Measurements from ENCODE around the gene ASCC1. TPM values are rescaled to one million over a fixed set of nuclear protein-coding genes. Genes with fewer than 3 reads are reported as not detected.
A peak's percentile ranks its signal among the peaks of the same experiment; 100 is the strongest.

Gene ASCC1
- total RNA-seq, 3 donors from 2014 or later (not counting 1 experiment from before 2014, with no cell fraction given), result 26.0 to 35.2 (median 29.3) TPM

DNA sequence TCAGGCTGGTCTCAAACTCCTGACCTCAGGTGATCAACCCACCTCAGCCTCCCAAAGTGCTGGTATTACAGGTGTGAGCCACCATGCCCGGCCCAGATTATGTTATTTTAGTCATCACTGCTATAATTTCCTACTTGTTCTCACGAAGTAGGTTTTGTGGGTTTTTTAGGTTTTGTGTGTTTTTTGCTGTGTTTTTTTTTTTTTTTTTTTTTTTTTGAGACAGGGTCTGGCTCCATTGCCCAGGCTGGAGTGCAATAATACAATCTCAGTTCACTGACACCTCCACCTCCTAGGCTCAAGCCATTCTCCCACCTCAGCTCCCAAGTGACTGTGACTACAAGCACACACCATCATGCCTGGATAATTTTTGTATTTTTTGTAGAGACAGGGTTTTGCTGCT, 21.1 kb downstream of the ASCC1 start:
- Mint-ChIP-seq H3K9me3 (no peaks in the 10 kb centered on the region), H3K4me3 (no peak overlapping the region), H3K27me3 (ENCODE audit: low read depth in 2 of 2) (no peaks in the 10 kb centered on the region), H3K4me1 (no peaks in the 10 kb centered on the region), H3K27ac (no peak overlapping the region), H3K36me3 (no peaks in the 10 kb centered on the region)
- Histone ChIP-seq H3K4me3 (ENCODE audit: low read length) (no peak overlapping the region), H3K9me3 (ENCODE audit: control insufficient read depth, insufficient read depth, low read length) (no peaks in the 10 kb centered on the region), H3K4me1 (ENCODE audit: control insufficient read depth, insufficient read depth, low read length) (no peaks in the 10 kb centered on the region), H3K27me3 (ENCODE audit: control insufficient read depth, insufficient read depth, low read length) (no peaks in the 10 kb centered on the region), H3K36me3 (ENCODE audit: control insufficient read depth, insufficient read depth, low read length) (peaks cover 15% of the 10 kb centered on the region), H3K27ac (ENCODE audit: low read length) (no peak overlapping the region)
- DNase-seq (no peak), ATAC-seq (no peak)
- intact Hi-C loops (cut with micrococcal nuclease), result no loop called here
- TF ChIP-seq, protein P1, sequence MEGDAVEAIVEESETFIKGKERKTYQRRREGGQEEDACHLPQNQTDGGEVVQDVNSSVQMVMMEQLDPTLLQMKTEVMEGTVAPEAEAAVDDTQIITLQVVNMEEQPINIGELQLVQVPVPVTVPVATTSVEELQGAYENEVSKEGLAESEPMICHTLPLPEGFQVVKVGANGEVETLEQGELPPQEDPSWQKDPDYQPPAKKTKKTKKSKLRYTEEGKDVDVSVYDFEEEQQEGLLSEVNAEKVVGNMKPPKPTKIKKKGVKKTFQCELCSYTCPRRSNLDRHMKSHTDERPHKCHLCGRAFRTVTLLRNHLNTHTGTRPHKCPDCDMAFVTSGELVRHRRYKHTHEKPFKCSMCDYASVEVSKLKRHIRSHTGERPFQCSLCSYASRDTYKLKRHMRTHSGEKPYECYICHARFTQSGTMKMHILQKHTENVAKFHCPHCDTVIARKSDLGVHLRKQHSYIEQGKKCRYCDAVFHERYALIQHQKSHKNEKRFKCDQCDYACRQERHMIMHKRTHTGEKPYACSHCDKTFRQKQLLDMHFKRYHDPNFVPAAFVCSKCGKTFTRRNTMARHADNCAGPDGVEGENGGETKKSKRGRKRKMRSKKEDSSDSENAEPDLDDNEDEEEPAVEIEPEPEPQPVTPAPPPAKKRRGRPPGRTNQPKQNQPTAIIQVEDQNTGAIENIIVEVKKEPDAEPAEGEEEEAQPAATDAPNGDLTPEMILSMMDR (IDR thresholded peaks at IDR 0.05), result no peak
- 67% methylated on average over 1 of the region's 2 CpGs for WGBS (ENCODE audit: insufficient coverage)

DNA sequence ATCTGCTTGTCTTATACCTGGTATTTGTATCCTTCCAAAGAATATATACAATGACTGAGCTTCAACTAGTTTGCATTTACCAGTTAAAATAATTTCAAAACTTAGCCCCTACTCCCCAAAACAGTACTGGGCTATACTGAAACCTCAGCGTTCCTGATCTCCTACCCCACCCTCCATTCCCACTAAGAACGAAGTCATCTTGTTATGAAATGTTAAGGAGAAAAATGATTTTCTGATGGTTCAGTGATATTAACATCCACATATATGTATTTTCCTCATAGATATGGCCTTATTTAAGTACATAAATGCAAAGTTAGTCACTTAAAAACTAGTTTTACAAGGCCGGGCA, 29.1 kb downstream of the ASCC1 start:
- 96% methylated on average over 1 of the region's 3 CpGs for WGBS (ENCODE audit: insufficient coverage)
- peaks cover 18% of the 10 kb centered on the region for H3K36me3 Mint-ChIP-seq
- Histone ChIP-seq H3K9me3 (ENCODE audit: control insufficient read depth, insufficient read depth, low read length) (peaks cover 4% of the 10 kb centered on the region), H3K27me3 (ENCODE audit: control insufficient read depth, insufficient read depth, low read length) (no peaks in the 10 kb centered on the region), H3K4me1 (ENCODE audit: control insufficient read depth, insufficient read depth, low read length) (no peaks in the 10 kb centered on the region), H3K4me3 (ENCODE audit: low read length) (no peak overlapping the region), H3K27ac (ENCODE audit: low read length) (no peak overlapping the region), H3K36me3 (ENCODE audit: control insufficient read depth, insufficient read depth, low read length) (peaks cover 4% of the 10 kb centered on the region)
- peaks cover 5 to 6% of the 10 kb centered on the region in 2 donors for H3K9me3 Mint-ChIP-seq
- H3K4me3 Mint-ChIP-seq, result no peak overlapping the region
- no peak for ATAC-seq
- H3K27me3 Mint-ChIP-seq (ENCODE audit: low read depth in 2 of 2), result no peaks in the 10 kb centered on the region
- no peak for DNase-seq
- peaks cover 6 to 7% of the 10 kb centered on the region in 2 donors for H3K4me1 Mint-ChIP-seq
- intact Hi-C loops (cut with micrococcal nuclease), result no loop called here
- H3K27ac Mint-ChIP-seq, result peak overlapping the region in 1 of 2 donors; percentile 62
- TF ChIP-seq, protein P1 (IDR thresholded peaks at IDR 0.05), result no peak

DNA sequence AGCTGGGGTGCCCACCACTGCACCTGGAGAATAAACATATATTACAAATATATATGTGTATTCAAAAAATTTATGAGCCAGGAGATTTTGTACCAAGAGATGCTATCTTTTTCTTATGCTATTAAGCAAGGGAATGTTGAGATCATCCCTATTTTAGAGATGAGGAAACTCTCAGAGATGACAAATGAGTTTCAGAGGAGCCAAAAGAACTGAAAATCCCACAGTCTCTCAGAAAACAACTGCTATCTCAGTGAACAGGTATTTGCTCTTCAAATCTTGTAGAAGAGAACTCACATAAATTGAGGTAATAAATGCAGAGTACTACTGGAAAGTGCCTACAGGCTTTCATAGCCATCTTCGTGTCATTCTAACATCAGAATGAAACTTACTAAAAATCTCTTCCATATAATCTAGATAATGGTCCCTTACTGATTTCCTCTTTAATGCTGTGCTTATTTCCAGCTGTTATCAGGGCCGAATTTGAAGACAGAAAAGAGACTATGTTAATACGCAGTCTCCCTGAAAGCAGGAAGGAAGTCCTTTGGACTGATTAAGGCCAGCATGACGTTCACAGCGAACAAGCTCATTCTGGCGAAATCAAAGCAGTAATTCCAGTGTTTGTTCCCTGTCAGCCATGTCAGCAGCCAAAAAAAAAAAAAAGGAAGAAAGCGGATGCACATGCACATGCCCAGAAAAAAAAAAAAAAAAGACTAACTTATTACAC, 29.7 kb downstream of the ASCC1 start:
- Mint-ChIP-seq H3K4me3 (no peak overlapping the region), H3K36me3 (peaks cover 18% of the 10 kb centered on the region), H3K4me1 (peaks cover 6 to 7% of the 10 kb centered on the region in 2 donors), H3K9me3 (peaks cover 5 to 6% of the 10 kb centered on the region in 2 donors), H3K27ac (peak overlapping the region; percentile 41 to 62), H3K27me3 (ENCODE audit: low read depth in 2 of 2) (no peaks in the 10 kb centered on the region)
- H3K4me3 ChIP-seq (ENCODE audit: low read length), result no peak overlapping the region
- no peaks in the 10 kb centered on the region for H3K4me1 ChIP-seq (ENCODE audit: control insufficient read depth, insufficient read depth, low read length)
- peaks cover 4% of the 10 kb centered on the region for H3K9me3 ChIP-seq (ENCODE audit: control insufficient read depth, insufficient read depth, low read length)
- TF ChIP-seq, protein P1 (IDR thresholded peaks at IDR 0.05), result no peak
- no peak for DNase-seq
- H3K27me3 ChIP-seq (ENCODE audit: control insufficient read depth, insufficient read depth, low read length), result no peaks in the 10 kb centered on the region
- intact Hi-C loops (cut with micrococcal nuclease), result no loop called here
- H3K36me3 ChIP-seq (ENCODE audit: control insufficient read depth, insufficient read depth, low read length), result peaks cover 4% of the 10 kb centered on the region
- WGBS (ENCODE audit: insufficient coverage), result 51% methylated on average over 6 of the region's 7 CpGs
- no peak overlapping the region for H3K27ac ChIP-seq (ENCODE audit: low read length)
- no peak for ATAC-seq

DNA sequence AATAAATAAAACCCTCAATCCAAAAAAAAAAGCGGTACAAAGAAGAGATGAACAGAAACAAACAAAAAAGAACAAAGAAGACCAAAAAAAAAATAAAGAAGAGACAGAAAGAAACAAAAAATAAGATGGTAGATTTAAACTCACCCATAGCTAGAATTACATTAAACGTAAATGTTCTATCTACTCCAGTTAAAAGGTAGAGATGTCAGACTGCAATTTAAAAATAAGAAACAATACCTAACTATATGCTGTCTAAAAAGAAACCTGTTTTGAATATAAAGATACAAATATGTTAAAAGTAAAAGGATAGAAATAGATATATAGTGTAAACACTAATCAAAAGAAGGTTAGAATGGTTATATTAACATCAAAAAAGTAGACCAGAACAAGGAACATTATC, 31.9 kb downstream of the ASCC1 start:
- Histone ChIP-seq H3K27me3 (ENCODE audit: control insufficient read depth, insufficient read depth, low read length) (no peaks in the 10 kb centered on the region), H3K9me3 (ENCODE audit: control insufficient read depth, insufficient read depth, low read length) (peaks cover 4% of the 10 kb centered on the region), H3K36me3 (ENCODE audit: control insufficient read depth, insufficient read depth, low read length) (peaks cover 6% of the 10 kb centered on the region), H3K27ac (ENCODE audit: low read length) (no peak overlapping the region), H3K4me1 (ENCODE audit: control insufficient read depth, insufficient read depth, low read length) (no peaks in the 10 kb centered on the region), H3K4me3 (ENCODE audit: low read length) (no peak overlapping the region)
- TF ChIP-seq, protein P1 (IDR thresholded peaks at IDR 0.05), result no peak
- Mint-ChIP-seq H3K36me3 (peaks cover 18% of the 10 kb centered on the region), H3K9me3 (peaks cover 5 to 6% of the 10 kb centered on the region in 2 donors), H3K27ac (no peak overlapping the region), H3K4me3 (no peak overlapping the region), H3K27me3 (ENCODE audit: low read depth in 2 of 2) (no peaks in the 10 kb centered on the region), H3K4me1 (peaks cover 6 to 7% of the 10 kb centered on the region in 2 donors)
- WGBS (ENCODE audit: insufficient coverage), result no CpG with 5 or more reads among the region's 2 CpGs
- ATAC-seq (no peak), DNase-seq (no peak)
- intact Hi-C loops (cut with micrococcal nuclease), result no loop called here

Data from natural killer cell (primary cell).